ENCODE results near the gene PCDHB13.
"Not testable (repeated sequence)": the region's sequence is repeated elsewhere in the genome, so short reads cannot be mapped to it uniquely, and the experiment has no call there.

PCDHB13 gene

DNA sequence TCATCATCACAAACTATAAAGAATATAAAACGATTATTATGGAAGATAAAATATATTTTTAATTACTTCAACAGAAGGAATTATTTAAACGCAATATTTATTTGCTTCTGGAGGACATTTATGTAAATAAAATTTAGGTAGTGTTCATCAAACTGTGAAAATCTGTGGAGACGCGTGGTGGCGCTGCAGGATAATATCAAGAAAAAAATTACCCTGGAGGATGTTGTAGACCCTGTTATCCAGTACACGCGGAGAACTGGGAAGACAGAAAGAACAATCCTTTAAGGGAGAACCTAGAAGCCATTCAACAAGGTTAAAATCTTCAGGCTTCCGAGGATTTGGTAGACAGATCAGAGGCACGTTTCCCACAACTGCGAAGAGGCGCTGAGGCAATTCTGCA, 5.2 kb upstream of the PCDHB13 start, which contains the start of gene PCDHB12:
Gene PCDHB12, plus strand, starts transcription at position 242 of the 400 bp plus-strand sequence. CDS start 189 bp downstream, outside the sequence.
- TF ChIP-seq, protein P1, sequence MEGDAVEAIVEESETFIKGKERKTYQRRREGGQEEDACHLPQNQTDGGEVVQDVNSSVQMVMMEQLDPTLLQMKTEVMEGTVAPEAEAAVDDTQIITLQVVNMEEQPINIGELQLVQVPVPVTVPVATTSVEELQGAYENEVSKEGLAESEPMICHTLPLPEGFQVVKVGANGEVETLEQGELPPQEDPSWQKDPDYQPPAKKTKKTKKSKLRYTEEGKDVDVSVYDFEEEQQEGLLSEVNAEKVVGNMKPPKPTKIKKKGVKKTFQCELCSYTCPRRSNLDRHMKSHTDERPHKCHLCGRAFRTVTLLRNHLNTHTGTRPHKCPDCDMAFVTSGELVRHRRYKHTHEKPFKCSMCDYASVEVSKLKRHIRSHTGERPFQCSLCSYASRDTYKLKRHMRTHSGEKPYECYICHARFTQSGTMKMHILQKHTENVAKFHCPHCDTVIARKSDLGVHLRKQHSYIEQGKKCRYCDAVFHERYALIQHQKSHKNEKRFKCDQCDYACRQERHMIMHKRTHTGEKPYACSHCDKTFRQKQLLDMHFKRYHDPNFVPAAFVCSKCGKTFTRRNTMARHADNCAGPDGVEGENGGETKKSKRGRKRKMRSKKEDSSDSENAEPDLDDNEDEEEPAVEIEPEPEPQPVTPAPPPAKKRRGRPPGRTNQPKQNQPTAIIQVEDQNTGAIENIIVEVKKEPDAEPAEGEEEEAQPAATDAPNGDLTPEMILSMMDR (conservative IDR thresholded peaks at IDR 0.05; ENCODE audit: control insufficient read depth, insufficient read depth, low read depth, low read length), result no peak
- no peak for DNase-seq (ENCODE audit: low read depth)

DNA sequence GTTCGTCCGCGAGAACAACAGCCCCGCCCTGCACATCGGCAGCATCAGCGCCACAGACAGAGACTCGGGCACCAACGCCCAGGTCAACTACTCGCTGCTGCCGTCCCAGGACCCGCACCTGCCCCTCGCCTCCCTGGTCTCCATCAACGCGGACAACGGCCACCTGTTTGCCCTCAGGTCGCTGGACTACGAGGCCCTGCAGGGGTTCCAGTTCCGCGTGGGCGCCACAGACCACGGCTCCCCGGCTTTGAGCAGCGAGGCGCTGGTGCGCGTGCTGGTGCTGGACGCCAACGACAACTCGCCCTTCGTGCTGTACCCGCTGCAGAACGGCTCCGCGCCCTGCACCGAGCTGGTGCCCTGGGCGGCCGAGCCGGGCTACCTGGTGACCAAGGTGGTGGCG, 3.4 kb upstream of the PCDHB13 start:
- not testable (repeated sequence) for DNase-seq (ENCODE audit: low read depth); H3K4me3 ChIP-seq (ENCODE audit: control insufficient read depth, low read depth, low read length)

More for the DNA sequence above, 5.2 kb upstream of the PCDHB13 start, which contains the start of gene PCDHB12:
- no peak within 1 kb of the TSS for H3K4me3 ChIP-seq (ENCODE audit: control insufficient read depth, low read depth, low read length)

DNA sequence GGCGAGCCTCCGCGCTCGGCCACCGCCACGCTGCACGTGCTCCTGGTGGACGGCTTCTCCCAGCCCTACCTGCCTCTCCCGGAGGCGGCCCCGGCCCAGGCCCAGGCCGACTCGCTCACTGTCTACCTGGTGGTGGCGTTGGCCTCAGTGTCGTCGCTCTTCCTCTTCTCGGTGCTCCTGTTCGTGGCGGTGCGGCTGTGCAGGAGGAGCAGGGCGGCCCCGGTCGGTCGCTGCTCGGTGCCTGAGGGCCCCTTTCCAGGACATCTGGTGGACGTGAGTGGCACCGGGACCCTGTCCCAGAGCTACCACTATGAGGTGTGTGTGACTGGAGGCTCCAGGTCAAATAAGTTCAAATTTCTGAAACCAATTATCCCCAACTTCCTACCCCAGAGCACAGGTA, 2.9 kb upstream of the PCDHB13 start:
- not testable (repeated sequence) for DNase-seq (ENCODE audit: low read depth)

DNA sequence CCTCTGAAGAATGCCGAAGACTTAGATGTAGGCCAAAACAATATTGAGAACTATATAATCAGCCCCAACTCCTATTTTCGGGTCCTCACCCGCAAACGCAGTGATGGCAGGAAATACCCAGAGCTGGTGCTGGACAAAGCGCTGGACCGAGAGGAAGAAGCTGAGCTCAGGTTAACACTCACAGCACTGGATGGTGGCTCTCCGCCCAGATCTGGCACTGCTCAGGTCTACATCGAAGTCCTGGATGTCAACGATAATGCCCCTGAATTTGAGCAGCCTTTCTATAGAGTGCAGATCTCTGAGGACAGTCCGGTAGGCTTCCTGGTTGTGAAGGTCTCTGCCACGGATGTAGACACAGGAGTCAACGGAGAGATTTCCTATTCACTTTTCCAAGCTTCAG, 864 bp downstream of the PCDHB13 start:
- DNase-seq (ENCODE audit: low read depth), result not testable (repeated sequence)

More for the DNA sequence above, 2.9 kb upstream of the PCDHB13 start:
- not testable (repeated sequence) for H3K4me3 ChIP-seq (ENCODE audit: control insufficient read depth, low read depth, low read length)

DNA sequence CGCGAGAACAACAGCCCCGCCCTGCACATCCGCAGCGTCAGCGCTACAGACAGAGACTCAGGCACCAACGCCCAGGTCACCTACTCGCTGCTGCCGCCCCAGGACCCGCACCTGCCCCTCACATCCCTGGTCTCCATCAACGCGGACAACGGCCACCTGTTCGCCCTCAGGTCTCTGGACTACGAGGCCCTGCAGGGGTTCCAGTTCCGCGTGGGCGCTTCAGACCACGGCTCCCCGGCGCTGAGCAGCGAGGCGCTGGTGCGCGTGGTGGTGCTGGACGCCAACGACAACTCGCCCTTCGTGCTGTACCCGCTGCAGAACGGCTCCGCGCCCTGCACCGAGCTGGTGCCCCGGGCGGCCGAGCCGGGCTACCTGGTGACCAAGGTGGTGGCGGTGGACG, 1.8 kb downstream of the PCDHB13 start:
- H3K4me3 ChIP-seq (ENCODE audit: control insufficient read depth, low read depth, low read length); DNase-seq (ENCODE audit: low read depth): not testable (repeated sequence)

More for the DNA sequence above, 864 bp downstream of the PCDHB13 start:
- H3K4me3 ChIP-seq (ENCODE audit: control insufficient read depth, low read depth, low read length), result not testable (repeated sequence)

DNA sequence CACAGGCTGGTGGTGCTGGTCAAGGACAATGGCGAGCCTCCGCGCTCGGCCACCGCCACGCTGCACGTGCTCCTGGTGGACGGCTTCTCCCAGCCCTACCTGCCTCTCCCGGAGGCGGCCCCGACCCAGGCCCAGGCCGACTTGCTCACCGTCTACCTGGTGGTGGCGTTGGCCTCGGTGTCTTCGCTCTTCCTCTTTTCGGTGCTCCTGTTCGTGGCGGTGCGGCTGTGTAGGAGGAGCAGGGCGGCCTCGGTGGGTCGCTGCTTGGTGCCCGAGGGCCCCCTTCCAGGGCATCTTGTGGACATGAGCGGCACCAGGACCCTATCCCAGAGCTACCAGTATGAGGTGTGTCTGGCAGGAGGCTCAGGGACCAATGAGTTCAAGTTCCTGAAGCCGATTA, 2.3 kb downstream of the PCDHB13 start:
- DNase-seq (ENCODE audit: low read depth); H3K4me3 ChIP-seq (ENCODE audit: control insufficient read depth, low read depth, low read length): not testable (repeated sequence)

DNA sequence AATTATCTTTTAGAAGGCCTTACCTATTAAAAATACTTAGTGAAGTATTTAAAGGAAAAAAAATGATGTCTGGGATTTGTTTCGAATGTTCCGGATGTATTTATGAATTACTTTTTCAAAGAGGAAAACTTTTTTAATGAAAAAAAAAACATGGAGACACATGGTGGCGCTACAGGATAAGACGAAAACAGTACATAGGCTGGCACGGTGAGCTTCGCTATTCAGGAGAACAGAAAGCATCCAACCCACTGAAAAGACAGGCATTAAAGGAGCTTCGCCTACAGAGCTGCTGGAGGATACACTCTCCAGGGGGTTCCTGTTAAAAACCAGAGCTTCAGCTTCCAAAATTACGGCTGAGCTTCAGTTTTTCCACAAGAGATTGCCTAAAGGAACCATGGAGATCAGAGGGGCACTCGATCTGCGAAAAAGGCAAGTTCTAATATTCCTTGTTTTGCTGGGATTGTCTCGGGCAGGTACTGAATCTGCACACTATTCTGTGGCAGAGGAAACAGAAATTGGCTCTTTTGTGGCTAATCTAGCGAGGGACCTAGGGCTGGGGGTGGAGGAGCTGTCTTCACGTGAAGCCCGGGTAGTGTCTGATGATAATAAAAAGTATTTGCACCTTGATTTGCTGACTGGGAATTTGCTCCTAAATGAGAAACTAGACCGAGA, 9.5 kb downstream of the PCDHB13 start, which contains the start of gene PCDHB14:
Gene PCDHB14, plus strand, starts transcription at position 232 of the 672 bp plus-strand sequence. Its CDS starts 163 bp downstream, at position 395.
- H3K4me3 ChIP-seq (ENCODE audit: control insufficient read depth, low read depth, low read length), result no peak within 1 kb of the TSS

DNA sequence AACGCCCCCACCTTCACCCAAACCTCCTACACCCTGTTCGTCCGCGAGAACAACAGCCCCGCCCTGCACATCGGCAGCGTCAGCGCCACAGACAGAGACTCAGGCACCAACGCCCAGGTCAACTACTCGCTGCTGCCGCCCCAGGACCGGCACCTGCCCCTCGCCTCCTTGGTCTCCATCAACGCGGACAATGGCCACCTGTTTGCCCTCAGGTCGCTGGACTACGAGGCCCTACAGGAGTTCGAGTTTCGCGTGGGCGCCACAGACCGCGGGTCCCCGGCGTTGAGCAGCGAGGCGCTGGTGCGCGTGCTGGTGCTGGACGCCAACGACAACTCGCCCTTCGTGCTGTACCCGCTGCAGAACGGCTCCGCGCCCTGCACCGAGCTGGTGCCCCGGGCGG, 11.1 kb downstream of the PCDHB13 start:
- not testable (repeated sequence) for DNase-seq (ENCODE audit: low read depth); H3K4me3 ChIP-seq (ENCODE audit: control insufficient read depth, low read depth, low read length)

More for the DNA sequence above, 9.5 kb downstream of the PCDHB13 start, which contains the start of gene PCDHB14:
- TF ChIP-seq, protein P1 (conservative IDR thresholded peaks at IDR 0.05; ENCODE audit: control insufficient read depth, insufficient read depth, low read depth, low read length), result no peak
- DNase-seq (ENCODE audit: low read depth), result peak; percentile 22

DNA sequence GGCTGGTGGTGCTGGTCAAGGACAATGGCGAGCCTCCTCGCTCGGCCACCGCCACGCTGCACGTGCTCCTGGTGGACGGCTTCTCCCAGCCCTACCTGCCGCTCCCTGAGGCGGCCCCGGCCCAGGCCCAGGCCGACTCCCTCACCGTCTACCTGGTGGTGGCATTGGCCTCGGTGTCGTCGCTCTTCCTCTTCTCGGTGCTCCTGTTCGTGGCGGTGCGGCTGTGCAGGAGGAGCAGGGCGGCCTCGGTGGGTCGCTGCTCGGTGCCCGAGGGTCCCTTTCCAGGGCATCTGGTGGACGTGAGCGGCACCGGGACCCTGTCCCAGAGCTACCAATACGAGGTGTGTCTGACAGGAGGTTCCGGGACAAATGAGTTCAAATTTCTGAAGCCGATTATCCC, 11.7 kb downstream of the PCDHB13 start:
- not testable (repeated sequence) for DNase-seq (ENCODE audit: low read depth); H3K4me3 ChIP-seq (ENCODE audit: control insufficient read depth, low read depth, low read length)

DNA sequence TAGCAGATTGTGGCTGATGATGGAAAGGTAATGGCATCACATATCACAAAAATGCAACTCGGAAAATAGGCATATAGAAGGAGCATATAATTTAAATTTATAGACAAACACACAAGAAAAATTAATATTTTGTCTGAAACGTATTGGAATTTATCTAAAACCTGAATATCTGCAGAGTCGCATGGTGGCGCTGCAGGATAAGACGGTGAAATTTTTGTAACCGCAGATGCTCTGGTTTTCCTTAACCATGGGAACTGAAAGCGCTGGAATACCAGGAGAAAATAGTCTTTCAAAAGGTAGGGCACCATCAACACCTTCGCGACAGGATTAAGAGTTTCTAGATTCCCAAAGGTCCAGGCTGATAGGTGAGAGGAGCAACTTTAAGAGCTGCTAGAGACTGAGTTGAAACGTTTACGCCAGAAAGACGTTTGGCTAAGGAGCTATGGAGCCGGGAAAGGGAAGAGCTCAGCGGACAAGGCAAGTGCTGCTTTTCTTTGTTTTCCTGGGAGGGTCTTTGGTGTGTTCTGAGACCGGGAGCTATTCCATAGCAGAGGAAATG, 20.5 kb downstream of the PCDHB13 start:
- TF ChIP-seq, protein P1 (conservative IDR thresholded peaks at IDR 0.05; ENCODE audit: control insufficient read depth, insufficient read depth, low read depth, low read length), result peak; percentile 6
- peak; percentile 7 for DNase-seq (ENCODE audit: low read depth)
- no peak overlapping the region for H3K4me3 ChIP-seq (ENCODE audit: control insufficient read depth, low read depth, low read length)

DNA sequence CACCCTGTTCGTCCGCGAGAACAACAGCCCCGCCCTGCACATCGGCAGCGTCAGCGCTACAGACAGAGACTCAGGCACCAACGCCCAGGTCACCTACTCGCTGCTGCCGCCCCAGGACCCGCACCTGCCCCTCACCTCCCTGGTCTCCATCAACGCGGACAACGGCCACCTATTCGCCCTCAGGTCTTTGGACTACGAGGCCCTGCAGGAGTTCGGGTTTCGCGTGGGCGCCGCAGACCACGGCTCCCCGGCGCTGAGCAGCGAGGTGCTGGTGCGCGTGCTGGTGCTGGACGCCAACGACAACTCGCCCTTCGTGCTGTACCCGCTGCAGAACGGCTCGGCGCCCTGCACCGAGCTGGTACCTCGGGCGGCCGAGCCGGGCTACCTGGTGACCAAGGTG, 22.2 kb downstream of the PCDHB13 start:
- not testable (repeated sequence) for H3K4me3 ChIP-seq (ENCODE audit: control insufficient read depth, low read depth, low read length); DNase-seq (ENCODE audit: low read depth)
